ENCODE data around the gene CHERP. TPM values are rescaled to one million over a fixed set of nuclear protein-coding genes. Genes with fewer than 3 reads are reported as not detected.

The CHERP gene
- total and polyA plus RNA-seq, 2 of the 13 experiments (the other 11 are each of a cell fraction or from before 2014, with no cell fraction given) = 4.3 to 5.4 TPM

DNA sequence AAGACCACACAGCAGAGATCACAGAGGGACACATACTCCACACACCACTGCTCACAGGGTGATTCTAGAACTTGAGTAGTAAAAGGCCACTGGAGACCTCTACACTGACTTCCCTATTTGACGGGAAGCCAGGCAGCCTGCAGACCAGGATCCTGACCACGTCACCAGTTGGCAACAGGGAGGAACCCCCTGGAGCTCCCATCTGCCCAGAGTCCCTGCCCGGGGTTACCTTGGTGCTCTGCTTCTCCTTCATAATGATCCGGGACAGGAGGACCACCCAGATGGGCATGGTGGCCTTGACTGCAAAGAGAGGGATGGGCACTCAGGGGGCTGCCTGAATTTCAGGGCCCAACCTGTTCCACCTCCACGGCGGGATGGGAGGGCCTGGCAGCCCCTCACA is 29.0 kb upstream of the CHERP start (continued):
- TF ChIP-seq, protein P1, sequence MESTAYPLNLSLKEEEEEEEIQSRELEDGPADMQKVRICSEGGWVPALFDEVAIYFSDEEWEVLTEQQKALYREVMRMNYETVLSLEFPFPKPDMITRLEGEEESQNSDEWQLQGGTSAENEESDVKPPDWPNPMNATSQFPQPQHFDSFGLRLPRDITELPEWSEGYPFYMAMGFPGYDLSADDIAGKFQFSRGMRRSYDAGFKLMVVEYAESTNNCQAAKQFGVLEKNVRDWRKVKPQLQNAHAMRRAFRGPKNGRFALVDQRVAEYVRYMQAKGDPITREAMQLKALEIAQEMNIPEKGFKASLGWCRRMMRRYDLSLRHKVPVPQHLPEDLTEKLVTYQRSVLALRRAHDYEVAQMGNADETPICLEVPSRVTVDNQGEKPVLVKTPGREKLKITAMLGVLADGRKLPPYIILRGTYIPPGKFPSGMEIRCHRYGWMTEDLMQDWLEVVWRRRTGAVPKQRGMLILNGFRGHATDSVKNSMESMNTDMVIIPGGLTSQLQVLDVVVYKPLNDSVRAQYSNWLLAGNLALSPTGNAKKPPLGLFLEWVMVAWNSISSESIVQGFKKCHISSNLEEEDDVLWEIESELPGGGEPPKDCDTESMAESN (CRISPR knock-in tag; conservative IDR thresholded peaks at IDR 0.05) = no peak
- TF ChIP-seq, protein P2, sequence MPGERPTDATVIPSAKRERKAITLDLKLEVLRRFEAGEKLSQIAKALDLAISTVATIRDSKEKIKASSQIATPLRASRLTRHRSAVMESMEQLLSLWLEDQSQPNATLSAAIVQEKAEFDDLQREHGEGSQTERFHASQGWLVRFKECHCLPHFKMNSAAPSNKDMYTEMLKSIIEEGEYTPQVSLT (CRISPR knock-in tag; IDR thresholded peaks at IDR 0.05; ENCODE audit: borderline replicate concordance, low read depth) = no peak
- TF ChIP-seq RFX5 (IDR thresholded peaks at IDR 0.05; ENCODE audit: low read depth, low read length) (peak; percentile 69; the same call in 1 of the 2 replicates), MBD4 (IDR thresholded peaks at IDR 0.05; ENCODE audit: borderline replicate concordance, low read length) (no peak), TRIM24 (CRISPR knock-in tag; IDR thresholded peaks at IDR 0.05) (no peak), KLF11 (CRISPR knock-in tag; IDR thresholded peaks at IDR 0.05) (no peak), SATB2 (CRISPR knock-in tag; IDR thresholded peaks at IDR 0.05) (no peak), SRY (CRISPR knock-in tag; IDR thresholded peaks at IDR 0.05) (no peak), PRMT3 (CRISPR knock-in tag; IDR thresholded peaks at IDR 0.05; ENCODE audit: borderline replicate concordance, low read depth) (no peak), NR1H2 (CRISPR knock-in tag; IDR thresholded peaks at IDR 0.05; ENCODE audit: borderline replicate concordance, low read depth) (no peak), TSC22D2 (CRISPR knock-in tag; IDR thresholded peaks at IDR 0.05; ENCODE audit: borderline replicate concordance) (no peak), SALL1 (CRISPR knock-in tag; IDR thresholded peaks at IDR 0.05) (no peak), JUNB (CRISPR knock-in tag; IDR thresholded peaks at IDR 0.05; ENCODE audit: borderline replicate concordance) (no peak), ZNF496 (CRISPR knock-in tag; IDR thresholded peaks at IDR 0.05; ENCODE audit: insufficient replicate concordance) (no peak), ZNF451 (CRISPR knock-in tag; IDR thresholded peaks at IDR 0.05) (no peak), RAD21 (CRISPR knock-in tag; IDR thresholded peaks at IDR 0.05) (no peak), NKX3-1 (CRISPR knock-in tag; IDR thresholded peaks at IDR 0.05) (no peak)
- TF ChIP-seq, protein P3, sequence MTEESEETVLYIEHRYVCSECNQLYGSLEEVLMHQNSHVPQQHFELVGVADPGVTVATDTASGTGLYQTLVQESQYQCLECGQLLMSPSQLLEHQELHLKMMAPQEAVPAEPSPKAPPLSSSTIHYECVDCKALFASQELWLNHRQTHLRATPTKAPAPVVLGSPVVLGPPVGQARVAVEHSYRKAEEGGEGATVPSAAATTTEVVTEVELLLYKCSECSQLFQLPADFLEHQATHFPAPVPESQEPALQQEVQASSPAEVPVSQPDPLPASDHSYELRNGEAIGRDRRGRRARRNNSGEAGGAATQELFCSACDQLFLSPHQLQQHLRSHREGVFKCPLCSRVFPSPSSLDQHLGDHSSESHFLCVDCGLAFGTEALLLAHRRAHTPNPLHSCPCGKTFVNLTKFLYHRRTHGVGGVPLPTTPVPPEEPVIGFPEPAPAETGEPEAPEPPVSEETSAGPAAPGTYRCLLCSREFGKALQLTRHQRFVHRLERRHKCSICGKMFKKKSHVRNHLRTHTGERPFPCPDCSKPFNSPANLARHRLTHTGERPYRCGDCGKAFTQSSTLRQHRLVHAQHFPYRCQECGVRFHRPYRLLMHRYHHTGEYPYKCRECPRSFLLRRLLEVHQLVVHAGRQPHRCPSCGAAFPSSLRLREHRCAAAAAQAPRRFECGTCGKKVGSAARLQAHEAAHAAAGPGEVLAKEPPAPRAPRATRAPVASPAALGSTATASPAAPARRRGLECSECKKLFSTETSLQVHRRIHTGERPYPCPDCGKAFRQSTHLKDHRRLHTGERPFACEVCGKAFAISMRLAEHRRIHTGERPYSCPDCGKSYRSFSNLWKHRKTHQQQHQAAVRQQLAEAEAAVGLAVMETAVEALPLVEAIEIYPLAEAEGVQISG (CRISPR knock-in tag; IDR thresholded peaks at IDR 0.05) = no peak
- TF ChIP-seq, protein P4, sequence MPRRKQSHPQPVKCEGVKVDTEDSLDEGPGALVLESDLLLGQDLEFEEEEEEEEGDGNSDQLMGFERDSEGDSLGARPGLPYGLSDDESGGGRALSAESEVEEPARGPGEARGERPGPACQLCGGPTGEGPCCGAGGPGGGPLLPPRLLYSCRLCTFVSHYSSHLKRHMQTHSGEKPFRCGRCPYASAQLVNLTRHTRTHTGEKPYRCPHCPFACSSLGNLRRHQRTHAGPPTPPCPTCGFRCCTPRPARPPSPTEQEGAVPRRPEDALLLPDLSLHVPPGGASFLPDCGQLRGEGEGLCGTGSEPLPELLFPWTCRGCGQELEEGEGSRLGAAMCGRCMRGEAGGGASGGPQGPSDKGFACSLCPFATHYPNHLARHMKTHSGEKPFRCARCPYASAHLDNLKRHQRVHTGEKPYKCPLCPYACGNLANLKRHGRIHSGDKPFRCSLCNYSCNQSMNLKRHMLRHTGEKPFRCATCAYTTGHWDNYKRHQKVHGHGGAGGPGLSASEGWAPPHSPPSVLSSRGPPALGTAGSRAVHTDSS (CRISPR knock-in tag; conservative IDR thresholded peaks at IDR 0.05) = no peak
- TF ChIP-seq, protein P5, sequence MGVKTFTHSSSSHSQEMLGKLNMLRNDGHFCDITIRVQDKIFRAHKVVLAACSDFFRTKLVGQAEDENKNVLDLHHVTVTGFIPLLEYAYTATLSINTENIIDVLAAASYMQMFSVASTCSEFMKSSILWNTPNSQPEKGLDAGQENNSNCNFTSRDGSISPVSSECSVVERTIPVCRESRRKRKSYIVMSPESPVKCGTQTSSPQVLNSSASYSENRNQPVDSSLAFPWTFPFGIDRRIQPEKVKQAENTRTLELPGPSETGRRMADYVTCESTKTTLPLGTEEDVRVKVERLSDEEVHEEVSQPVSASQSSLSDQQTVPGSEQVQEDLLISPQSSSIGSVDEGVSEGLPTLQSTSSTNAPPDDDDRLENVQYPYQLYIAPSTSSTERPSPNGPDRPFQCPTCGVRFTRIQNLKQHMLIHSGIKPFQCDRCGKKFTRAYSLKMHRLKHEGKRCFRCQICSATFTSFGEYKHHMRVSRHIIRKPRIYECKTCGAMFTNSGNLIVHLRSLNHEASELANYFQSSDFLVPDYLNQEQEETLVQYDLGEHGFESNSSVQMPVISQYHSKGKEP (CRISPR knock-in tag; IDR thresholded peaks at IDR 0.05) = no peak
- TF ChIP-seq, protein P6, sequence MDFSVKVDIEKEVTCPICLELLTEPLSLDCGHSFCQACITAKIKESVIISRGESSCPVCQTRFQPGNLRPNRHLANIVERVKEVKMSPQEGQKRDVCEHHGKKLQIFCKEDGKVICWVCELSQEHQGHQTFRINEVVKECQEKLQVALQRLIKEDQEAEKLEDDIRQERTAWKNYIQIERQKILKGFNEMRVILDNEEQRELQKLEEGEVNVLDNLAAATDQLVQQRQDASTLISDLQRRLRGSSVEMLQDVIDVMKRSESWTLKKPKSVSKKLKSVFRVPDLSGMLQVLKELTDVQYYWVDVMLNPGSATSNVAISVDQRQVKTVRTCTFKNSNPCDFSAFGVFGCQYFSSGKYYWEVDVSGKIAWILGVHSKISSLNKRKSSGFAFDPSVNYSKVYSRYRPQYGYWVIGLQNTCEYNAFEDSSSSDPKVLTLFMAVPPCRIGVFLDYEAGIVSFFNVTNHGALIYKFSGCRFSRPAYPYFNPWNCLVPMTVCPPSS (IDR thresholded peaks at IDR 0.05) = no peak

Data from HepG2 (cell line).